BLaER1 (cell line): ENCODE measurements around the gene MRPL12.
"Not testable (repeated sequence)": the region's sequence is repeated elsewhere in the genome, so short reads cannot be mapped to it uniquely, and the experiment has no call there.

ENCODE experiments used
- H3K27ac ChIP-seq: shearing (Covaris generic); formaldehyde crosslinking; 2 replicates; pipeline ENCODE4 v1.8.1; 2022
- H3K27me3 ChIP-seq: shearing (Covaris generic); formaldehyde crosslinking; 2 replicates; pipeline ENCODE4 v1.8.1; 2022
- H3K36me3 ChIP-seq: shearing (Covaris generic); formaldehyde crosslinking; 2 replicates; pipeline ENCODE4 v1.8.1; 2022
- H3K4me1 ChIP-seq: shearing (Covaris generic); formaldehyde crosslinking; 2 replicates; pipeline ENCODE4 v1.8.1; 2022
- H3K4me2 ChIP-seq: shearing (Covaris generic); formaldehyde crosslinking; 2 replicates; pipeline ENCODE4 v1.8.1; 2022
- H3K4me3 ChIP-seq: shearing (Covaris generic); formaldehyde crosslinking; 2 replicates; pipeline ENCODE4 v1.8.1; 2022
- H3K9ac ChIP-seq: shearing (Covaris generic); formaldehyde crosslinking; 2 replicates; pipeline ENCODE4 v1.8.1; 2022
- H3K9me3 ChIP-seq: shearing (Covaris generic); formaldehyde crosslinking; 2 replicates; pipeline ENCODE4 v1.8.1; 2022
- H4K20me1 ChIP-seq: shearing (Covaris generic); formaldehyde crosslinking; 2 replicates; pipeline ENCODE4 v1.8.1; 2022
- Cebpa-rat ChIP-seq: shearing (Covaris generic); IDR thresholded peaks from 2 replicates; pipeline ENCODE4 v1.8.1; 2022

The MRPL12 gene

GRCh38 chr17:81738801-81739393 lies 35.7 kb downstream of the MRPL12 start:
- H3K27ac ChIP-seq = no peak overlapping the region
- H3K36me3 ChIP-seq = no peaks in the 10 kb centered on the region
- H4K20me1 ChIP-seq = no peaks in the 10 kb centered on the region
- H3K4me1 ChIP-seq = peaks cover 47% of the 10 kb centered on the region
- TF ChIP-seq Cebpa-rat = no peak
- H3K27me3 ChIP-seq = no peaks in the 10 kb centered on the region
- H3K9me3 ChIP-seq = no peaks in the 10 kb centered on the region
- H3K9ac ChIP-seq = no peak overlapping the region
- H3K4me2 ChIP-seq = no peak overlapping the region
- H3K4me3 ChIP-seq = no peak overlapping the region

- peaks cover 40% of the 10 kb centered on the region for H3K4me1 ChIP-seq
- H3K4me2 ChIP-seq, H3K27ac ChIP-seq, H4K20me1 ChIP-seq, H3K27me3 ChIP-seq, H3K9me3 ChIP-seq, H3K4me3 ChIP-seq, H3K36me3 ChIP-seq, H3K9ac ChIP-seq: not testable (repeated sequence)
These were observed 36.4 kb downstream of the MRPL12 start for GRCh38 chr17:81739593-81739992.

GRCh38 chr17:81740395-81740961 lies 37.3 kb downstream of the MRPL12 start:
- no peak overlapping the region for H3K4me2 ChIP-seq
- no peak overlapping the region for H3K27ac ChIP-seq
- H4K20me1 ChIP-seq = no peaks in the 10 kb centered on the region
- no peak for TF ChIP-seq Cebpa-rat
- H3K27me3 ChIP-seq = no peaks in the 10 kb centered on the region
- H3K9me3 ChIP-seq = no peaks in the 10 kb centered on the region
- H3K4me3 ChIP-seq = no peak overlapping the region
- H3K36me3 ChIP-seq = no peaks in the 10 kb centered on the region
- H3K4me1 ChIP-seq = peaks cover 31% of the 10 kb centered on the region
- no peak overlapping the region for H3K9ac ChIP-seq

GRCh38 chr17:81741049-81741593 lies 38.0 kb downstream of the MRPL12 start:
- Histone ChIP-seq H3K27ac (no peak overlapping the region), H3K4me1 (peaks cover 26% of the 10 kb centered on the region), H3K4me3 (no peak overlapping the region), H4K20me1 (no peaks in the 10 kb centered on the region), H3K9ac (no peak overlapping the region), H3K9me3 (no peaks in the 10 kb centered on the region), H3K4me2 (no peak overlapping the region), H3K36me3 (no peaks in the 10 kb centered on the region), H3K27me3 (no peaks in the 10 kb centered on the region)
- no peak for TF ChIP-seq Cebpa-rat

GRCh38 chr17:81741594-81742452 lies 38.7 kb downstream of the MRPL12 start:
- no peak for TF ChIP-seq Cebpa-rat
- Histone ChIP-seq H3K27me3 (no peaks in the 10 kb centered on the region), H3K4me2 (no peak overlapping the region), H3K9ac (no peak overlapping the region), H3K36me3 (no peaks in the 10 kb centered on the region), H4K20me1 (no peaks in the 10 kb centered on the region), H3K9me3 (no peaks in the 10 kb centered on the region), H3K4me1 (peaks cover 19% of the 10 kb centered on the region), H3K4me3 (no peak overlapping the region), H3K27ac (no peak overlapping the region)
